VCaP (cell line): ENCODE results near the gene NRP1.

Experiments used
- H3K27ac ChIP-seq: fragments of 450-650 bp; 2 replicates; pipeline ENCODE4 v1.5.1; 2017
- CTCF ChIP-seq: fragments of 450-650 bp; conservative IDR thresholded peaks from 2 replicates; pipeline ENCODE4 v1.5.1; 2017; ENCODE audit warnings: mild to moderate bottlenecking, moderate library complexity

NRP1 gene

DNA sequence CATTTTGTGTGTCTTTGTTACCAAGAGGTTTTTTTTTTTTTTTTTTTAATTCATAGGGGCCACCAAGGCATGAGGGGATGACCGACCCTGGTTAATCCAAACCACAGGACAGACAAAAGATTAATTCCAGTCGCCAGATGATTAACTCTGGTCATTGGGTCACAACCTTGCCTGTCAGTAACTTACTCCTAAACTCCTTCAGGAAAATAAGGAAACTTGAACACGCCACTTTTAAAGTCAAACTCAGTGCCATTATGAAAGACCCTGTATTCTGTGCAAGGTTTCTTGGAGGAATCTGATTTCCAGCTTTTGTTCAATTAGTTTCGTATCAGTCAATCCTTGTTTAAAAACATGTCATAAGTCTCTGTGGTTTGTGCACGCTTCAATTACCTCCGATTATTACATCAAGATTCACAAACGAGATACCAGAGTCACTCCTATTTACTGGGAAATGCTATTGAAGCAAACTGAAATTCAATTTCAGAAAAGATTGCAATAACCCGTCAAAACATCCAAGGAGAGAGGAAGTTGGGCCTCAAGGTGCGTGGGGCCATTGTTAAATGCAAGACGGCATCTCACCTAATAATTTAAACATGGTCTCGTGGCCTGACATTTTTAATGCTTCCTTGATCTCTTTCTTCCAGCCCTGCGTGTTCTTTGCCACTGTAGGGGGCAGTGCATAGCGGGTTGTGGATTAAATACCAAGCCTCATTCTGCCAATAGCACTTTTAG is 44.0 kb downstream of the NRP1 start:
- no peak for TF ChIP-seq CTCF
- H3K27ac ChIP-seq = no peak overlapping the region

DNA sequence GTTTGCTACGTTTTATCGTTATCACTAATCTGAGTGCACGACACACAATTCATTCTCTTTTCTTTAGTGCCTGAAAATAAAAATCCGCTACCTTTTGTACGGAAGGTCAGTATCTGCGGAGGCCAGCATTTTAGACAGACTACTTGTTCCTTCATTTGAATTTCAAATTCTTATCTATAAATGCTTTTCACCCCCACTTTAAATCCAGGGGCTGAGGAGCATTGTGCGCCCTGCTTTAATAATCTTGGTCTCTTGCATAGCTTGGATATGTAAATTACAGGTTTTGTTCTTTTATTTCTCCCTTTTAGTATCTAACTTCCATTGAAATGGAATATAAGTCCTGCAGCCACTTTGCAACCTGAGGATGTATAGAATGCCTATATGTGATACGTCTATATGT is 44.7 kb downstream of the NRP1 start:
- no peak for TF ChIP-seq CTCF
- H3K27ac ChIP-seq = no peak overlapping the region

DNA sequence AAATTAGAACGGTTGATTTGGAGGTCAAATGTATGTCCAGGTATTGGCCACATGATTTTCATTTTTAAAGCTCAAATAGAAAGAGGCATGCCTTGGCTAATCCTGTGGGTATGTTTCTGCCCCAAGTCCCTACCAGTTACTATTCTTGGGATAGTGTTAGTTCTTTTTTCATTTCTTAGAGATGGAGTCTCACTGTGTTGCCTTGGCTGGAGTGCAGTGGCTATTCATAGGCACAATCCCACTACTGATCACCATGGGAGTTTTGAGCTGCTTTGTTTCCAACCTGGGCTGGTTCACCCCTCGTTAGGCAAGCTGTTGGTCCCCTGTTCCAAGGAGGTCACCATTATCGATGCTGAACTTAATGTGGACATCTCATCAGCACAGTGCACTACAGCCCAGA is 46.3 kb downstream of the NRP1 start:
- H3K27ac ChIP-seq = no peak overlapping the region
- no peak for TF ChIP-seq CTCF

GRCh38 chr10:33287112-33287511 is 47.4 kb downstream of the NRP1 start:
- no peak for TF ChIP-seq CTCF
- peak overlapping the region; percentile 18; the same call in 1 of the 2 replicates for H3K27ac ChIP-seq

- H3K27ac ChIP-seq = no peak overlapping the region
- TF ChIP-seq CTCF = no peak
Observed at GRCh38 chr10:33286157-33286934, 48.1 kb downstream of the NRP1 start.

DNA sequence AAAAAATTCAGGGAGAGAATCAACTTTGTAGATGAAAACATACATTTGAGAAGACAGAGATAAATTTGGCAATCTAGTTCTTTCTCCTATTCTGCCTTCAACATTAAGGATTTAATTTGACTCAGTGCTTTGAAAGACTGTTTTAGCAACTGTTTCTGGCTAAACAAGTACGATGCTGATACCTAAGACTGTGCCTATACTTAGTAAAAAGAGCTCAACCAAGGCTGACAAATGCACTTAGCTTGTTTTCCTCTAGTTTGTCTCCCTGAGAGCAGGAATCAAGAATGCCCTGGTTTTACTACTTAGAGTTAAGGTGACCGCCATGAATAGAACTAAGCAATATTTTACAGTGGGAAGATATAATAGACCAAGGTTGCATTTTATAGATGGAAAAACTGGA is 49.5 kb downstream of the NRP1 start:
- TF ChIP-seq CTCF = no peak
- no peak overlapping the region for H3K27ac ChIP-seq

GRCh38 chr10:33279811-33280602 is 54.5 kb downstream of the NRP1 start:
- H3K27ac ChIP-seq = no peak overlapping the region

More at GRCh38 chr10:33279811-33280602, 54.5 kb downstream of the NRP1 start:
- TF ChIP-seq CTCF = no peak
